Thoracic aorta (tissue), 2 donors: ENCODE data around the gene CREB5. TPM values are rescaled to one million over a fixed set of nuclear protein-coding genes. Genes with fewer than 3 reads are reported as not detected.

Source experiments
- ATAC-seq: fragments of 150-250 bp; one replicate; pipeline ENCODE4 v1.8.0; 2017; ENCODE audit warnings: low read depth; ENCODE audit not compliant: insufficient number of reproducible peaks, low FRiP score
- DNase-seq: peaks from one replicate; pipeline ENCODE4 v3.0.0-alpha.2; 2020; ENCODE audit warnings: low spot score
- H3K27ac ChIP-seq, 2 donors: fragments of 200-600 bp; sonication (generic); 1 replicate in 1 of 2; 2 replicates in 1 of 2; pipeline ENCODE4 v1.5.1; 2016; ENCODE audit warnings: mild to moderate bottlenecking in 2 of 2, moderate library complexity in 2 of 2
- H3K27me3 ChIP-seq: fragments of 200-600 bp; sonication (generic); replicated peaks from 2 replicates; pipeline ENCODE4 v1.6.0; 2016; ENCODE audit warnings: mild to moderate bottlenecking; ENCODE audit not compliant: insufficient read depth
- H3K36me3 ChIP-seq: fragments of 200-600 bp; sonication (generic); one replicate; pipeline ENCODE4 v1.5.1; 2016
- H3K4me1 ChIP-seq, 2 donors: fragments of 200-600 bp; sonication (generic); 1 replicate in 1 of 2; 2 replicates in 1 of 2; pipeline versions ENCODE4 v1.5.1 to v1.6.0; 2016; ENCODE audit warnings: low read depth in 2 of 2, mild to moderate bottlenecking in 1 of 2; ENCODE audit not compliant: control insufficient read depth in 1 of 2
- H3K4me3 ChIP-seq: fragments of 200-600 bp; sonication (generic); 2 replicates; pipeline ENCODE4 v1.5.1; 2016; ENCODE audit warnings: mild to moderate bottlenecking
- H3K9me3 ChIP-seq: fragments of 200-600 bp; sonication (generic); 2 replicates; pipeline ENCODE4 v1.5.1; 2016
- total RNA-seq, 2 donors: library from RNA; depleted of rRNA; stranded (reverse); fragments of >200 nt; gene quantifications; one replicate each; pipeline versions ENCODE4 v1.1.0 to v1.2.3, GENCODE V29; 2016
- TF ChIP-seq, protein P1 (sequence below): fragments of 200-600 bp; sonication (generic); IDR thresholded peaks from one replicate; pipeline ENCODE4 v1.5.1; 2019; ENCODE audit warnings: antibody characterized with exemption

The CREB5 gene
- total RNA-seq, 2 donors from 2014 or later: 44.4 to 49.1 TPM

DNA sequence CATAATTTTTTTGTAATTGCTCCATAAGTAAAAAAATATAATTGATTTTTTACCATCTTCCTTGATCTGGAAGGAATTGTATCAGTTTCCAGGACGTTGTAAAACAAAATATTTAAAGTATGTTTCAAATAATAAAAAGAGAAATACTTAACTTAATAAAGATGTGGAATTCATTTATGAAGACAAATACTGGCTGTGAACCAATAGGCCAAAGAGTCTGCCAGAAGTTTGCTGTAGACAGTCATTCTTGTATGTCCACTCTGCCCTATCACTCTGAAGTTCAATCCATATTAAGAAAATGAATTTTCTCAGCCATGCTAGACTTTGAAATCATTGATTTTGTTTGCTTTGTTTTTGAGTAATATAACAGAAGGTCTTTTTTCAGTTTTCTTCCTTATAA, 289.4 kb downstream of the CREB5 start:
- Histone ChIP-seq H3K27me3 (no peaks in the 10 kb centered on the region), H3K36me3 (no peaks in the 10 kb centered on the region), H3K27ac (peak overlapping the region; percentile 20 to 46), H3K9me3 (no peaks in the 10 kb centered on the region), H3K4me1 (peaks cover 11 to 48% of the 10 kb centered on the region in 2 donors), H3K4me3 (peak overlapping the region; percentile 54)
- TF ChIP-seq, protein P1, sequence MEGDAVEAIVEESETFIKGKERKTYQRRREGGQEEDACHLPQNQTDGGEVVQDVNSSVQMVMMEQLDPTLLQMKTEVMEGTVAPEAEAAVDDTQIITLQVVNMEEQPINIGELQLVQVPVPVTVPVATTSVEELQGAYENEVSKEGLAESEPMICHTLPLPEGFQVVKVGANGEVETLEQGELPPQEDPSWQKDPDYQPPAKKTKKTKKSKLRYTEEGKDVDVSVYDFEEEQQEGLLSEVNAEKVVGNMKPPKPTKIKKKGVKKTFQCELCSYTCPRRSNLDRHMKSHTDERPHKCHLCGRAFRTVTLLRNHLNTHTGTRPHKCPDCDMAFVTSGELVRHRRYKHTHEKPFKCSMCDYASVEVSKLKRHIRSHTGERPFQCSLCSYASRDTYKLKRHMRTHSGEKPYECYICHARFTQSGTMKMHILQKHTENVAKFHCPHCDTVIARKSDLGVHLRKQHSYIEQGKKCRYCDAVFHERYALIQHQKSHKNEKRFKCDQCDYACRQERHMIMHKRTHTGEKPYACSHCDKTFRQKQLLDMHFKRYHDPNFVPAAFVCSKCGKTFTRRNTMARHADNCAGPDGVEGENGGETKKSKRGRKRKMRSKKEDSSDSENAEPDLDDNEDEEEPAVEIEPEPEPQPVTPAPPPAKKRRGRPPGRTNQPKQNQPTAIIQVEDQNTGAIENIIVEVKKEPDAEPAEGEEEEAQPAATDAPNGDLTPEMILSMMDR: no peak
- DNase-seq (no peak), ATAC-seq (no peak)

DNA sequence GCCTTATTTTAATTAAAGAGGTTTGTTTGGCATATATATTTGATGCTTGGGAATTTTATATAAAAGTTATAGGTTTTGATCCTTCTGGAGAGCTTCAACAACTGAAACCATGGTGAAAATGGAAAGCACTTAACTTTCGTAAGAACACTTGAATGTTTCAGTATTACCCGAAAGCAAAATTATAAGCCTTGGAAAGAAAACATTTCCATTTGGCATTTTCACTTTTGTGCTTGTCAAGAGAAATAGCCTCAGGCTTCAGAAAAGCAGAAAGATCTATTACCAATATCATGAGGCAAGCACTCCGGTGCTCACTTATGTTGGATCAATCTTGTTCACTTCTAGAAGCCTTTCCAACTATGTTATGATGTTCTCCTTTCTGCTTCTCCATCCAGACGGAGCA, 289.9 kb downstream of the CREB5 start:
- H3K36me3 ChIP-seq: no peaks in the 10 kb centered on the region
- H3K9me3 ChIP-seq: no peaks in the 10 kb centered on the region
- no peak for DNase-seq
- TF ChIP-seq, protein P1: no peak
- no peaks in the 10 kb centered on the region for H3K27me3 ChIP-seq
- peak; percentile 14 for ATAC-seq
- H3K4me1 ChIP-seq: peaks cover 12 to 48% of the 10 kb centered on the region in 2 donors
- H3K27ac ChIP-seq: peak overlapping the region; percentile 20 to 46
- peak overlapping the region; percentile 54 for H3K4me3 ChIP-seq

DNA sequence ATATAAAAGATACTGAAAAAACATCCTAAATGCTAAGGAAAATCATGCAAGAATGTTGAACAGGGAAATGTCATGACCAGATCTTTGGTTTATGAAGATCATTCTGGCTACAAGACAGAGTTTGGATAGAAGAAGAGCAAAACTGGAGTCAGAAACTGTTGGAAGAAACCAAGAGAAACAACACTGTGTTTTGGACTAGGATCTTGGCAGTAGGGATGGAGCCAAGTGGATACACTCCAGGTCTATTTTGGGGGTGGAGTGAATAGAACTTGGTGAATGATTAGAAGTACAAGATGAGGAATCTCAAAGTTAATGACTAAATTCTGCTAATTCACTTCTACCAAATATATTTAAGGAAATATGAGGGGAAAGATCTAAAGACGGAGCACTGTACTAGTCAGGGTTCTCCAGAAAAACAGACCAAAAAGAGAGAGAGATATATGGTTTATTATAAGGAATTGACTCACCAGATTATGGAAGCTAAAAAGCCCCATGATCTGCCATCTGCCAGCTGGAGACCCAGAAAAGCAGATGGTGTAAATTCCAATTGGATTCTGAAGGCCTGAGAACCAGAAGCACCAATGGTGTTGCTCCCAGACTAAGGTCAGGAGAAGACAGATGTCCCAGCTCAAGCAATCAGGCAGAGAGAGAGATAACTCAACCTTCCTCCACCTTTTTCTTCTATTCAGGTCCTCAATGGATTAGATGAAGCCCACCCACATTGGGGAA, 290.9 kb downstream of the CREB5 start:
- Histone ChIP-seq H3K4me3 (no peak overlapping the region), H3K27ac (peak overlapping the region in 1 of 2 donors; percentile 46), H3K36me3 (no peaks in the 10 kb centered on the region), H3K27me3 (no peaks in the 10 kb centered on the region), H3K9me3 (no peaks in the 10 kb centered on the region), H3K4me1 (peaks cover 14 to 53% of the 10 kb centered on the region in 2 donors)
- TF ChIP-seq, protein P1: no peak
- no peak for DNase-seq
- no peak for ATAC-seq

DNA sequence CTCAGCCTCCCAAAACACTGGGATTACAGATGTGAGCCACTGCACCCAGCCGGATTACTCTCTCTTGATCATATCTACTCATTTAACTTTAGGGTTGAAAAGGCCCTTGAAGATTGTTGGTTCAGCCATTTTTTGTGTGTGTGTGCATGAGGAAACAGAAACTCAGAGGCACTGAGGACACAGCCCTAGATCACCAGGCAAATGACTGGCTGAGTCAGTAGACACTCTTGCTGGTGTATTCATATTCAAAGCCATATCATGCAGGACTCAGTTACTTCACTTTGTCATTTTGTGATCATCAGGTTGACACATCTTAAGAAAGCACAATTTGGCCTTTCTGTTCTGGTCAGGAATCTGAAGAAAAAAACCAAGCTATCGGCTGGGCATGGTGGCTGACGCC, 292.4 kb downstream of the CREB5 start:
- peaks cover 14 to 42% of the 10 kb centered on the region in 2 donors for H3K4me1 ChIP-seq
- H3K27me3 ChIP-seq: no peaks in the 10 kb centered on the region
- ATAC-seq (no peak), DNase-seq (no peak)
- H3K36me3 ChIP-seq: no peaks in the 10 kb centered on the region
- TF ChIP-seq, protein P1: no peak
- H3K9me3 ChIP-seq: no peaks in the 10 kb centered on the region
- no peak overlapping the region for H3K4me3 ChIP-seq
- no peak overlapping the region for H3K27ac ChIP-seq

DNA sequence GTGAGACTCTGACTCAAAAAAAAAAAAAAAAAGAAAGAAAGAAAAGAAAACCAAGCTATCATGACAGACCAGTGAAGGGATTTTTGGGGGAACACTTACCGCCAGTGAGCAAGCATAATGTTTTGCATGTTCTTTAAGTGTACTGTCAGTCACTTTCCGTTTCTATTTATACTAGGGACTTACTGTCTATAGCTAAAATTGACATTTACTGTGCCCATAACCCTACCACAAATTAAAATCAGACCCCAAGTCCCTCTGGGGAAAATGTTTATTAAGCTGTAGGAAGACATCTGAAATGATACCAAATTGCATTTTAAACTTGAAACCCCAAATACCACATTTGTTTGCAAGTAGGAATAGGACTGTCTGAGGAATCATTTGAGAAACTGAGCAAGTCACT, 293.0 kb downstream of the CREB5 start:
- H3K9me3 ChIP-seq: no peaks in the 10 kb centered on the region
- DNase-seq: no peak
- TF ChIP-seq, protein P1: no peak
- H3K27me3 ChIP-seq: no peaks in the 10 kb centered on the region
- peaks cover 14 to 36% of the 10 kb centered on the region in 2 donors for H3K4me1 ChIP-seq
- ATAC-seq: no peak
- H3K27ac ChIP-seq: no peak overlapping the region
- no peak overlapping the region for H3K4me3 ChIP-seq
- H3K36me3 ChIP-seq: no peaks in the 10 kb centered on the region
